DMS 273 (cell line): ENCODE data around the gene CXCL17.
"Not testable (repeated sequence)": the region's sequence is repeated elsewhere in the genome, so short reads cannot be mapped to it uniquely, and the experiment has no call there.

Source experiments
- DNase-seq: peaks from one replicate; lab custom pipeline; 2025; ENCODE audit not compliant: unreplicated experiment; lab: John Stamatoyannopoulos, UW

CXCL17 gene

GRCh38 chr19:42466521-42467182 is 23.9 kb upstream of the CXCL17 start:
- DNase-seq: no peak

GRCh38 chr19:42465827-42466280 is 23.1 kb upstream of the CXCL17 start:
- DNase-seq: no peak

GRCh38 chr19:42461700-42462324 is 19.1 kb upstream of the CXCL17 start:
- no peak for DNase-seq

GRCh38 chr19:42461231-42461630 is 18.5 kb upstream of the CXCL17 start:
- DNase-seq: not testable (repeated sequence)

GRCh38 chr19:42459926-42460325 is 17.2 kb upstream of the CXCL17 start:
- no peak for DNase-seq

GRCh38 chr19:42455621-42456081 is 12.9 kb upstream of the CXCL17 start:
- no peak for DNase-seq

GRCh38 chr19:42455086-42455485 is 12.3 kb upstream of the CXCL17 start:
- DNase-seq: no peak

- DNase-seq: no peak
Measured at GRCh38 chr19:42452590-42452989, 9.8 kb upstream of the CXCL17 start.

GRCh38 chr19:42450314-42450934 is 7.7 kb upstream of the CXCL17 start:
- peak; percentile 91 for DNase-seq

GRCh38 chr19:42448306-42448705 is 5.6 kb upstream of the CXCL17 start:
- not testable (repeated sequence) for DNase-seq

GRCh38 chr19:42445948-42446347 is 3.2 kb upstream of the CXCL17 start:
- DNase-seq: no peak

- no peak for DNase-seq
Measured at GRCh38 chr19:42443944-42444398, 1.2 kb upstream of the CXCL17 start.

- DNase-seq: no peak
Measured at GRCh38 chr19:42441049-42441445, 1.7 kb downstream of the CXCL17 start.

GRCh38 chr19:42440357-42441048 is 2.2 kb downstream of the CXCL17 start:
- peak; percentile 94 for DNase-seq

- DNase-seq: peak; percentile 96
Measured at GRCh38 chr19:42436006-42436405, 6.7 kb downstream of the CXCL17 start.

GRCh38 chr19:42435316-42435715 is 7.4 kb downstream of the CXCL17 start:
- no peak for DNase-seq

GRCh38 chr19:42433503-42434260 is 9.1 kb downstream of the CXCL17 start:
- peak; percentile 91 for DNase-seq

- DNase-seq: no peak
Measured at GRCh38 chr19:42431486-42431885, 11.3 kb downstream of the CXCL17 start.

- no peak for DNase-seq
Measured at GRCh38 chr19:42428676-42429075, 14.1 kb downstream of the CXCL17 start.

- peak; percentile 40 for DNase-seq
Measured at GRCh38 chr19:42427313-42427712, 15.4 kb downstream of the CXCL17 start, which contains the start of gene LIPE. Gene LIPE, minus strand, starts transcription at chr19:42427388. Its CDS starts 239 bp downstream, at chr19:42427149.

- DNase-seq: no peak
Measured at GRCh38 chr19:42426643-42427042, 16.1 kb downstream of the CXCL17 start.
